GM12801 (cell line): ENCODE data around the gene HSD17B2.

Experiments used
- TF ChIP-seq, protein P1 (sequence below): IDR thresholded peaks from one replicate; pipeline ENCODE4 v1.5.1; 2011; ENCODE audit warnings: control low read depth; ENCODE audit not compliant: insufficient read length; ENCODE audit errors: extremely low read depth

HSD17B2 gene

DNA sequence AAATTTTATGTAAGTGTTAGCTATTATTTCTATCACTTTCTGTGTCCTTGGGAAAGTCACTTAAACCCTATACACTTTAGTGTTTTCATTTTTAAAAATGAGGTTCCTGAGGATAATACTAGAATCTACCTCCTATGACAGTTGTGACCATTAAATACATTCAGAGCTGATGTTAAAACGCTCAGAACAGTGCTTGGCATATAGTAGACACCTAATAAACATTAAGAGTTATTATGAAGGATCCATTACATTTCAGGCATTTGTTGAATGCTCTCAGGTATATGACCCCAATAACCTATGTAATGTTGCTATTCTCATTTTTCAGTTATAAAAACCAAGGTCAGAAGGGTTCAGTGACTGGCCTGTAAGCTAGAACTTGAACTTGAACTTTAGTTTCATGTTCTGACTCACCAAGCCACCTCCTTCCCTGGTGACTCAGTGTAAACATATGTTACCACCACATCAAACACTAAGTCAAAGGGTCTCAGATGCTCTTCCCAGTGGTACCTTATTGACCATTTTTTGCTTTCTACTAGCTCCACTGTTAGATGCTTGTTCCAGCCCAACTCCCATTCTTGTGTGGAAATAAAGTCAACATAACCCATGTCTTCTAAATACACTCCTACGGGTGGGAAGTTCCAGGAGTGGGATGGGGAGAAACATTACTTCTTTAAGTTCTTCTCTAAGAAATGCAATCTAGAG lies 47.6 kb downstream of the HSD17B2 start:
- TF ChIP-seq, protein P1, sequence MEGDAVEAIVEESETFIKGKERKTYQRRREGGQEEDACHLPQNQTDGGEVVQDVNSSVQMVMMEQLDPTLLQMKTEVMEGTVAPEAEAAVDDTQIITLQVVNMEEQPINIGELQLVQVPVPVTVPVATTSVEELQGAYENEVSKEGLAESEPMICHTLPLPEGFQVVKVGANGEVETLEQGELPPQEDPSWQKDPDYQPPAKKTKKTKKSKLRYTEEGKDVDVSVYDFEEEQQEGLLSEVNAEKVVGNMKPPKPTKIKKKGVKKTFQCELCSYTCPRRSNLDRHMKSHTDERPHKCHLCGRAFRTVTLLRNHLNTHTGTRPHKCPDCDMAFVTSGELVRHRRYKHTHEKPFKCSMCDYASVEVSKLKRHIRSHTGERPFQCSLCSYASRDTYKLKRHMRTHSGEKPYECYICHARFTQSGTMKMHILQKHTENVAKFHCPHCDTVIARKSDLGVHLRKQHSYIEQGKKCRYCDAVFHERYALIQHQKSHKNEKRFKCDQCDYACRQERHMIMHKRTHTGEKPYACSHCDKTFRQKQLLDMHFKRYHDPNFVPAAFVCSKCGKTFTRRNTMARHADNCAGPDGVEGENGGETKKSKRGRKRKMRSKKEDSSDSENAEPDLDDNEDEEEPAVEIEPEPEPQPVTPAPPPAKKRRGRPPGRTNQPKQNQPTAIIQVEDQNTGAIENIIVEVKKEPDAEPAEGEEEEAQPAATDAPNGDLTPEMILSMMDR, result no peak

DNA sequence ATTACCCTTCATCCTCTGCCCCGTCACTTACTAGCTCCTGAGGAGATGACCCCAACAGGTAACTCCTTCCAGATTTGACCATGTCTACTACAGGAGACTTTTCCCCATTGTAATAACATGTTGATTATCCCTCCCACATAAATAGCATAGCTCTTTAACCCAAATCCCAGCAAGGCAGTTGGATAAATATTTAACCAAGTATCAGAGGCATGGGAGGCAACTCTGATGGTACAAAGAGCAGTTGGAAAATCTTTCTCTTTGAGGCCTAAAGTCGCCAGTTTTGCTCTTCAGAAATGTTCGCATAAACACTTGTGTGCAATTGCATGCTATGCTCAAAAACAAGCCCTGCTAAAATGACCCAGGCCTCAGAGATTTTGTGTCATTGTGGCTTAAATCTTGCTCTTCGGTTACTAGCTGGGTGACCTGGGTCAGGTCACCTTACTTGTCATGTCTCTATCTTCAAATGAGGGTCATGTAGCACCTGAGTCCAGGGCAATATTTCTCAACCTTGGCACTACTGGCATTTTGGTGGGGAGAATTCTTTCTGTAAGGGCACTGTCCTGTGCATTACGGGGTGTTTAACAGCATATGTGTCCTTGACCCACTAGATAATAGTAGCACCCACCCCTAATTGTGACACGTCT lies 48.8 kb downstream of the HSD17B2 start:
- TF ChIP-seq, protein P1, result no peak

DNA sequence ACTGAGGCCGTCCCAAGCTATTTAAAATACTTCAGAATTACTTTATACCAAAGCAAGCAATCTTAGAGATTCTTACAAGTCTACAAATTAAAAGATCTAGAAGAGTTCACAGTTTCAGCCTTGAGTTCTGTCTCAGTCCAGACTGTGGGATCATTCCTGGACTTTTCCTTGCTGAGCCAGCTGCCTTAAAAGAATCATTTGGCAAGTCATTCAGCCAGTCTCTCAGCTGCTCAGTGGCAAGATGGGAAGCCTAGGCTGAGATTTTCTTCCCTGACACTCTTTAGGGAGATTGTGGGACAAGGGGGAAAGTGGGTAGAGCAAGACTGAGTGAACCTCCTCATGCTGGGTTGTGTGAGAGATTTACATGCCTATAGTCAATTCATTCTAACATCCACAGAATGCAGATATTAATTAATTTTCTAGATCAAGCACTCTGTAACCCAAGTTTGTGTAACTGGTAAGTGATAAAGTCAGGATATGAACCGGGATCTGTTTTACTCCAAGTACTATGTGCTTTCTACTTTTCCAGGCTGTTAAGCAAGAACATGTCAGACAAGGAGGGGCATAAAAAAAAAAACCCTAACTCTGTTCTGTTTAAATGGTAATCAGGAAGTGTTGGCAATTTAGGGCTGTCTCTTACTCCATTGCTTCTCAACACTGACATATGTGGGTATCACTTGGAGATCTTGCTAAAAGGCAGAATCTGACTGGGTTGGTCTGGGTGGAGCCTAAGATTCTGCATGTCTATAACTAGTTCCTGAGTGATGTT lies 50.1 kb downstream of the HSD17B2 start:
- TF ChIP-seq, protein P1, result no peak

DNA sequence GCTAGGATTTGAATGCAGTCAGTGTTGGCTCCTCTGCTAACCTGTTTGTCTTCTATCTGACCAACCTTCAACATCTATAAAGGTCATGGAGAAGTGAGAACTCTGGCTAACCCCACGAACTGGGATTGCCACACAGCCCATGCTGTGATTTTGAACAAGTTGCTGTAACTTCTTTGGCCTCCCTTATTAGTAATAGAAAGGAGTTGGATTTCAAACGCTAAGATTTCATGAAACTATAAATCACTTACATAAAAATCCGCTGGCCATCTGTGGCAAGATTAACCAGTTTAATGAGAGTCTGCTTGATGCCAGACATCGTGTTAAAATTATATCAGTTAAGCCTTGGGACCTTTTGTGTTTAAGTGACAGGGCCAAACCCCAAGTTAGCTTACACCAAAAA lies 53.4 kb downstream of the HSD17B2 start:
- TF ChIP-seq, protein P1, result no peak

DNA sequence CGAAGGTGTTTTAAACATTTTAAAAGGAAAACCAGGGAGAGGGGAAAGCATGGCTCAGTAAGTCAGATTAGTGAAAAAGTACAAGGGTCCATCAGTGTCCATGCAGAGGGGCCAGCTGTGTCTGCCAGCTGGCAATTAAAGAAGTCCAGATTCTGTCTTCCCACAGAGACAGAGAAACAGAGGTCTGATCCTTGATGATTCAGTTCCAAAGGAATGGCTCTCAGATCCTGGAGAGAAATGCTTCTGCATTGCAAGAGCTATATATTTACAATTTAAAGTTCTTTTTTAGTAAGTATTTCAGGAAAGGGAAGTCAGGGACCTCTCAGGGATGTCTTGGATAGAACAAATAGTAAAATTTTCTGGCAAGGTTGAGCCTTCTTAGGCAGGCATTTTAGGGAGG lies 56.2 kb downstream of the HSD17B2 start:
- TF ChIP-seq, protein P1, result no peak

DNA sequence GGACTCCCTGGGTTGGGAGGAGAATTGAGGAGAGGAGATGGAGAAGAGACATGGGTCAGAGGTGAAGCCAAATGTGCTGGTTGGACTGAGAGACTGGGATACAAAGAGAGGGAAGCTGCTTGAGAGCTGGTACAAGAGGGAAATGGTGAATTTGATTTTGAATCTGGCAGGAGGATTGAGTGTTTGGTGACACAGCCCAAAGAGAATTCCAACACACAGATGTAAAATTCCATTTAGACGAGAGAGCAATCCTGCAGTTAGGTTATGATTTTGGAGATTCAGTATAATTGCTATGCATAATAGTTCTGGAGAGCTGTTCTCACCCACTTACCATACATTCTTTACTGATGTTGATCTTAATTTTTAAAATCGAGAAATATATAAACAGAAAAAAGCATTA lies 57.7 kb downstream of the HSD17B2 start:
- TF ChIP-seq, protein P1, result no peak

DNA sequence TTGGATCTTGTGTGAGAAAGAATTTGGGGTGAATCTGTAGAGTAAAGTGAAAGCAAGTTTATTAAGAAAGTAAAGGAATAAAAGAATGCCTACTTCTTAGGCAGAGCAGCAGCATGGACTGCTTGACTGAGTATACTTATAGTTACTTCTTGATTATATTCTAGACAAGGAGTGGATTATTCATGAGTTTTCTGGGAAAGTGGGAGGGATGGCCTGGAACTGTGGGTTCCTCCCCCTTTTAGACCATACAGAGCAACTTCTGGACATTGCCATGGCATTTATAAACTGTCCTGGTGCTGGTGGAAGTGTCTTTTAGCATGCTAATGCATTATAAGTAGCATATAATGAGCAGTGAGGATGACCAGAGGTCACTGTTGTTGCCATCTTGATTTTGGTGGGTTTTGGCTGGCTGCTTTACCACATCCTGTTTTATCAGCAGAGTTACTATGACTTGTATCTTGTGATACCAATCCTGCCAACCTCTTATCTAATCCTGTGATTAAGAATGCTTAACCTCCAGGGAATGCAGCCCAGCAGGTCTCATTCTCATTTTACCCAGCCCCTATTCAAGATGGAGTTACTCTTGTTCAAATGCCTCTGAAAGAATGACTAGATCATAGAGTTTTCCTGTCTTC lies 58.7 kb downstream of the HSD17B2 start:
- TF ChIP-seq, protein P1, result no peak
